Left cardiac atrium (tissue), 4 donors: ENCODE results near the gene BLNK. TPM values are rescaled to one million over a fixed set of nuclear protein-coding genes. Genes with fewer than 3 reads are reported as not detected.

Experiments
- ATAC-seq, 2 donors: fragments of 200-7000 bp; cut with Tn5 transposase; one replicate each; pipeline ENCODE4 v1.9.1; 2020; ENCODE audit warnings: mild to moderate bottlenecking in 2 of 2, moderate library complexity in 2 of 2
- DNase-seq: peaks from one replicate; pipeline ENCODE4 v3.0.0-alpha.2; 2020
- intact Hi-C, 2 donors: fragments of 100-400 bp; cut with DNase I; formaldehyde crosslinking; loops; one replicate each; pipeline versions ENCODE4 v1.14.1 to v1.15.1; 2022 to 2023
- total RNA-seq, 2 donors: library from RNA; stranded (reverse); fragmentation: NEBNext Ultra II Directional; extraction: Animal tissue kit (Norgen Biotek cat#: 25700); gene quantifications; one replicate each; pipeline ENCODE4 v1.2.1, GENCODE V29; 2021
- donor health status: DM: no; HTN: yes; CAD: no.
- donor health status: DM: no; HTN: yes; CAD: no; lungs with severe emphysema.
- donor health status: DM: yes; HTN: yes; CAD: no.
- donor health status: Dilated cardiomyopathy.

Gene BLNK
- total RNA-seq, 2 donors from 2014 or later: 1.2 to 3.4 TPM

DNA sequence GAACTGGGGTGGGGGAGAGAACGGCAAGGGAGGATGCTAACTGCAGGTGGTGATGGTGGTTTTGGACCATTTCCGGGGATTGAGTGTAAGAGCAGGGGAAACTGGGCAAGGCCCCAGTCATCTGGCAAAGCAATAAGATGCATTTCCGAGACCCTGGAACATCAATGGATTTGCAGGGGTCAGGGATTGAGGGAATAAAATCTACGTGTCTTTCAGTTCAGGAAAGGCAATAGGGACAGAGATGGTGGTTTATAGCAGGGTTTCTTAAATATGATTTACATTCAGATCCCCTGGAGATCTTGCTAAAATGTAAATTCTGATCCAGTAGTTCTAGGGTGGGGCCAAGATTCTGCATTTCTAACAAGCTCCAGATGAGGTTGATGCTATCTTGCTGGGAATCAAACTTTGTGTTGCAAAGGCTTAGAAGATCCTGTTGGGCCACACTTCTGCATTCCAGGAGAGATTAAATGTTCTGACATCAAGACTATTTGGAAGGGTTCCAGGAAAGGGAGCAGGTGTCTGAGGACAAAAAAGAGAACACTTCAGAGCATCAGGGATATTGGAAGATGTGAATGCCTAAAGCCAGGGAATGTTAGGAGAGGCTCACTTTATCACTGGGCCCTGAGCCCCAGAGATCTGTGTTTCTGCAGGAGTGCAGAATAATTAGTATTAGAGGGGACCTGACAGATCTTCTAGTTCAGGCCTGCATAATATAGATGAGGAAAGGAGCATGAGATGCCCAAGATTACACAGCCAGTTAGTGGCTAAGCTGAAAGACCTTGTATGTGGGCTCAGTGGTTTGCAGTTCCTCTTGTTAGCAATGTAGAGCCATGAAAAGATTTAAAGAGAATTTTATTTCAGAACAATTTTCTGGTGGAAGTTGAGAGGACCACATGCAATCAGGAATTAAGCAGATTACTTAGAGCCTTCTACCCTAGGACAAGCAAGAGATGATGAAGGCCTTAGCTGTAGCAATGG, 32.4 kb downstream of the BLNK start:
- DNase-seq (no peak), ATAC-seq (no peak)
- intact Hi-C loops: no loop called here

DNA sequence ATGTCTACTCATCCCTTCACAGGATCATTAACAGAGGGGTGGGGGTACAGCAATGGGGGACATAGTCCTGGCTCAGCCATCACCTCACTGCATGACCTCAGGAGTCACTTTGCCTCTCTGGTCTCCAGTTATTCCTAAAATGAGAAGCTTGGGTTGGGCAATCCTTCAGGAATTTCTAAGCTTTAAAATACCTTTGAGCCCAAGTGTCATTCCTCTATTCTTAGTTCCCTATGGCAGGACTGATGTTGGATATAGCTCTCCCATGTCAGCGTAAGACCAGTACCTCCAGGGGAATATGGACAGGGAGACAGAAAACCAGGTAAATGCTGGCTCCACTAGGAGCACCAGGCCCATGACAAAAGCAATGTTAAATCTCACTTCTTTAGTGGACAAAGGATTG, 34.5 kb downstream of the BLNK start:
- ATAC-seq (no peak), DNase-seq (no peak)
- intact Hi-C loops: no loop called here

DNA sequence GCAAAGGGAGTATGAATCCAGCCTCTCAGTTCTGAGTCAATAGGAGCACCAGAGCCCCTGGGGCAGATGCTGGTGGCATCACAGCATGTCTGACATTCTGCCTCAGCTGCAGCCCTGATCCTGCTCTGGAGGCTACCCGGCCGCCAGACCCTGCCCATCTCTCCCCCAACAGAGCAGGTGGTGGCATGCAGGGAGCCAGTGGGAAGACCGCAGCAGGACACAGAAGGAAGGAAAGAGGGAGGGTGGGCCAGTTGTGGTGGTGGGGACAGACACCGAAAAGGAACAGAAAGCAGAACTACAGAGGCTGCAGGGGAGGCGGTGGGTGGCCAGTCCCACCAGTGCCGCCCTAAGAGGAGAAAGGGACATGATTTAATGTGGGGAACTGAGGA, 35.3 kb downstream of the BLNK start:
- ATAC-seq: peak; percentile 28 to 31

DNA sequence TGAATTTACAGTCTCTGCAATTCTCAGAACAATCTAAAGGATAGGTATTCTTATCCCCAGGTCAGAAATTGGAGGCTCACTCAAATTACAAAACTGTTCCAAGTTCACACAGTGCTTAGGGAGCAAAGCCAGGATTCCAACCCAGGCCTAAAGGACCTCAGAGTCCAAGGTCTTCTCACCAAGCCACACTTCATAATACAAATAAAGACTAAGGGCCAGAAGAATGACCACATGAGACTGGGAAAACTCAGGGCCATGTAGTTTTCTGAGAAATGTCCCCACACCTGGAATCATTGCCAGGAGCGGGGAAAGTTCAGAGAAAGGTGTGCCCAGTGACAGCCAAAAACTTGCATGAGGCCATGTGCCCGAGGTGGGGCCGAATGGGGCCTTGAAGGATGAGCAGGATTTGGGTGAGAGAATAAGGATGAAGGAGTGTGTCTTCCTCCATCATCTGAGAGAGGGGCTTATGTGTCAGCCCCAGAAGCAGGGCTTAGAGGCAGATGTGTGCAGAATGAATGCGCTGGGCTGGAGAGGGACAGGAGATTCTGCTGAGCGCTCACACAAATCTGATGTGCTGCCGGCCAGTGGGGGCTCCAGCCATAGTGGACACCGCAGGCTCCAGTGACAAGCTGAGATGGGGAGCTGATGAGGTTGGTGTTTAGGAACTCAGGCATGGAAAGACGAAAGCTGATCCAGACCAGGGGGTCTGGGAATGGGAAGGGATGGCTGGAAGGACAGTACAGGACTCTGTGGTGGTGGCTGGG, 35.9 kb downstream of the BLNK start:
- intact Hi-C loops: no loop called here
- DNase-seq: no peak
- no peak for ATAC-seq

More for the DNA sequence above, 35.3 kb downstream of the BLNK start:
- intact Hi-C loops: no loop called here
- DNase-seq: no peak

DNA sequence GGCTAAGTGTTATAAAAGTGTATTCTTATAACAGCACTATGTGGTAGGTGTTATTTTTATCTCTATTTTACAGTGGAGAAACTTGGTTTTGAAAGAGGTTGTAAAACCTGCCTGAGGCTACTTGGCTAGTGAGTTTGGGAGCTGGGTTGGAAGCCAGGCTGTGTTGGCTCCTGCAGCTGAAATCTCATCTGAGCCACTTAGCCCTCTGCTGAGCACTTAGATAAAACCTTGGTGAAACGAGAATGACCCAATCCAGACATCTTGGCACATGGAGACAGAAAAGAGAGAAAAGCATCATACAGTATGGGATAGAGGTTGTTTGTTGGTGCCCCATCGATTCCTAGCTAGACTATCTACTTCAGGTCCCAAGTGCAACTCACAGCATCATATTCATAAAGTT, 37.4 kb downstream of the BLNK start:
- peak; percentile 54 to 72 for ATAC-seq
- DNase-seq: no peak
- intact Hi-C loops: no loop called here

DNA sequence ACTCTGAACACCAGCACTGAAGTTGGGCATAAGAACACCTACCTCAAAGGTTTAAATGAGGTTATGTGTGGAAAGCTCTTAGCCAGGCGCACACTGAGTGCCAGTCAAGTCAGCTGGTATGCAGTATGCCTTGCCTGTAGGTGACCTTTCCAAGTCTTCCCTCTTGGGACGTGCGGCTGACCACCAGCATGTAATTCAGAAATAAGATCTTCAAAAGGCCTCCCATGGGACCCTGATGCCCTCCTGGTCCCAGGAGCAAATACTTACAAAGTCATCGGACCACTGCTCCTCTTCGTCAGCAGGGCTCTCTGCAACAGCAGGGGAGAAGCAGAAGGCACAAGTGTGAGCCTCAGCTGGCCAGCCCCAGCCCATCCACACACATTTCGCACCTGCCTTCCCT, 40.8 kb downstream of the BLNK start:
- DNase-seq: no peak
- intact Hi-C loops: no loop called here
- ATAC-seq: no peak

DNA sequence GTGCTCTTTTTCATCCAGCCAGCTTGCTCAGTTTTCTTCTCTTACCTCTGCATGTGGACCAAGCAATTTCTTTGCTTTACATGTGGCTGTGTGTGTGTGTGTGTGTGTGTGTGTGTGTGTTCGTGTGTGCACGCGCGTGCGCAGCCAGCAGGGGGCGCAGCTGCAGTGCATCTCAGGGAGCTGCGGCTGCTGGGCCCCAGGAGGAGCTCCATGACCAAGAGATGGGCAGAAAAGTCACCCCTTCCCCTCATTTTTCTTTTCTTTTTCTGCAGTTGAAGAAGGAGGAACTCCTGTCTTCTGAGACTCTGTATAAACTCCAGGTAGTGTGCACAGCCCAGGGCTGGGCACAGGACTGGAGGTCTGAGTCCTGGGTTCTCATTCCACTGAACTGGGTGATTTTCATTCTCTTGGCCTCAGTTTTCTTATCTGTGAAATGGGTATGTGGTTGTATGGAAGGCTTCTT, 41.8 kb downstream of the BLNK start:
- intact Hi-C loops: loop anchor here in 1 of 2 donors (2.0 kb wide), 1 partner anchor 63 kb away; no protein-coding TSS in a partner anchor
- peak; percentile 62 to 64 for ATAC-seq
- DNase-seq: peak; percentile 78

DNA sequence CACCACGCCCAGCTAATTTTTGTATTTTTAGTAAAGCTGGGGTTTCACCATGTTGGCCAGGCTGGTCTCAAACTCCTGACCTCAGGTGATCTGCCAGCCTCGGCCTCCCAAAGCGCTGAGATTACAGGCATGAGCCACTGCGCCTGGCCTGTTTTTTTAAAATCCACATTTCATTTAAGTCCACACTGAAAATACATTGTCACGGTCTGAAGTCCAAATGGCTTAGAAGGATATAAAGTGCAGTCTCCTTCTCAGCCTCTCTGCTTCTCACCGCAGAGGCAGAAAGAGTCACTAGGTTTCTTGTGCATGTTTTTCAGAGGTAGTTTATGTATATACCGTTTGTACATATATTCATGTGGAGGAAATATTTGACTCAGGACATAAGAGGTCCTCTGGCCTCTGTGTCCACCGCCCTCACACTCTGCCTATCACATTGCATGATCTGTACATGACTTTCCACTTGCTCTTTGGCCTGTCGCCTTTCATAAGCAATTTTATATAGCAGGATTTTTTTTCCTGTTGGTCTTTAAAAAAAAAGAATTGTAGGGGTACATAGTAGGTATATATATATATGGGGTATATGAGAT, 42.9 kb downstream of the BLNK start:
- intact Hi-C loops: loop anchor here in 1 of 2 donors (2.0 kb wide), 1 partner anchor 64 kb away; no protein-coding TSS in a partner anchor
- no peak for DNase-seq
- ATAC-seq: no peak

DNA sequence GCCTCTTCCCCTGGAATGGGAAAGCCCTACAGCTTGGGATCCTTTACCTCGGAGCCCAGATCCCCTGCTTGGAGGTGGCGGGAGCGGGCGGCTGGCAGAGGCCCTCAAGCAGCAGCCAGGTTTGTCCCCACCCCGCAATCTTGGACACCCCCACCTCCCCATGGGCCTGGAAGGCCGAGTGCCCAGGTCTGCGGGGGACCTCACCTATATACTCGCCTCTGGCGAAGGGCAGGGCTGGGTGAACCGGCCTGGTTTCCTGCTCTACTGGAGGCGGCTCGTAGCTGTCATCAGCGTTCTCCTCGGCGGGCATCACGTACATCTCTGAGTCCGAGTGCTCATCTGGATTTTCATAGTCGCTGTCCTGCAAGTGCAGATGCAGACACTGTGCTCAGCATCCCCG, 44.2 kb downstream of the BLNK start:
- ATAC-seq: no peak
- intact Hi-C loops: no loop called here
- no peak for DNase-seq

DNA sequence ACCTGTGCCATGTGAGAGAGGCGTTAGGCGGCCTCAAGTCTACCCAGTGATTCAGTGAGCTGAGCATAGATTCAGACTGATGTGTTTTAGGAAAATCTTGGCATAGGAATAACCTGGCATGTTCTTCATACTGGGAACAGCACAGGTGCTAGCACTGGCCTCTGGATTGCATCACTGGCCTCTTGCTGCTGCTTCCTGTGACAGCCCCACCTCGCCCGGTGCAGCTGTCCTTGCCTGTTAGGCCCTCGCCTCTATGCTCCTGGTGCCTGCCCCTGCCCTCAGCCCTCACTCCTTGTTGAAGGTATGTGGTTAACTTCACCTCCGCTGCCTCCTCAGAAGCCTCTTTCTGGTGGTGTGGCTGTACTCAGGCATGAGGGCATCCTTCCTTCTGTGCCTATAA, 46.2 kb downstream of the BLNK start:
- intact Hi-C loops: no loop called here
- no peak for DNase-seq
- ATAC-seq: no peak

DNA sequence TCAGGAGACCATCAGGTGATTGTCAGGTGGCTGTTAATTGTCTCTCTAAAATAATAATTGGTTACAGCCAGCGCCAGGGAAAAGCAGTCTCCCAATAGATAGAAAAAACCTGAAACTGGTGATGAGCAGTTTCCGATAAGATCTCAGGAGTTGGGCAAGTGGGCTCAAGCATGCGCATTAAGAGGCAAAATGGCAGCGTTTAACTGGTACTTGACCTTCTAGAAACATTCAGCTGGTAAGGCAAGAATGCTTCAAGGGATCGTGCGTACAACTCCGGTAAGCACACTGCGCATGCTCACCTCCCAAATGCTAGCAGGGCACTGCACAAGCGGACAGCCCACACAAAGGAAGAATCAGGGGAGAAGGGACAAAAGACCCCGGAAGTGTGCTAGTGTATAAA, 48.5 kb downstream of the BLNK start:
- DNase-seq (no peak), ATAC-seq (no peak)
- intact Hi-C loops: no loop called here

DNA sequence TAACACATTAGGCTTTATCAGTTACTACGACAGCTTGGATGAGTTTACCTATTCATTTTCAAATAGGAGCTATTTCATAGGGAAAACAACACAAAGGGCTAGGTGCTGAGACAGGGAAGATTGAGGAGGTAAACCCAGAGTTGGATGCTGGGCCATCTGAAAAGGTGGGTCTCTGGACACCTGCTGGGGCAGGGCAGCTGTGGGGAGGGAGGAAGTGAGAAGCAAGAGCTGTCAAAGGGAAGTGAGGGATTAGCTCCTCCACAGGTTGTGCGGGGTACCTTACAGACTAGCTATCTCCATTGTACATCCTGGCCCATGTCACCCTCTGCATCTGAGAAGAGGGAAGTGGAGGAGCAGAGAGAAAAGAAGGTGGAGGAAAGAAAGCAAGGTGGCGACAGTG, 48.9 kb downstream of the BLNK start:
- intact Hi-C loops: no loop called here

DNA sequence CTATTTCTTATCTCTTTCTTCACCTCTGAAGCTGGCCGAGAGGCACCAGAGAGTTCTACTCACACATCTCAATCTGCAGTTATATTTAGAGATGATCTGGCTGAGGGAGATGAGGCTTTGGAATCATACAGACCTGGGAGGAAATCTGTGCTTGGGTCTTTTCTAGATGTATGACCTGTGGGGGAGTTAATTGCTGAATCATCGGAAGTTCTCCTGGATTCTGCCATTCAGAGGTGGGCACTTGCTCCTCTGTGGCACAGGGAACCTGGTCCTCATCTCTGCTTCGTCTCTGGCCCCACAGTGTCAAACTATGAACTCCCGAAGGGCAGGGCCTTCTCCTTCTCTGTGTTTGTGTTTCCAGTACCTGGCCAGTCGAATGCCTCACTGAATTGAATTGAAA, 52.5 kb downstream of the BLNK start:
- intact Hi-C loops: no loop called here
- ATAC-seq (no peak), DNase-seq (no peak)

More for the DNA sequence above, 48.9 kb downstream of the BLNK start:
- ATAC-seq: no peak
- no peak for DNase-seq

DNA sequence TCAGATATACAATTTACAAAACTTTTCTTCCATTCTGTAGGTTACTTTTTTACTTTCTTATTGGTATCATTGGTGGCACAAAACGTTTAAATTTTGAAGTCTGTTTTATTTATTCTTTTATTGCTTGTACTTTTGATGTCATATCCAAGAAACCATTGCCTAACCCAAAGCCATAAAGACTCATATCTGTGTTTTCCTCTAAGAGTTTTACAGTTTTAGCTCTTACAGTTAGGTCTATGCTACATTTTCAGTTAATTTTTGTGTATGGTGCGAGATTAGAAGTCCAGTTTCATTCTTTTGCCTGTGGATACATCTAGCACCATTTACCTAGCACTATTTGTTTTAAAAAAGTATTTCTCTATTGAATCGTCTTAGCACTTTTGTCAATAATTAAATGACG, 53.7 kb downstream of the BLNK start:
- DNase-seq: no peak
- intact Hi-C loops: no loop called here
- no peak for ATAC-seq

DNA sequence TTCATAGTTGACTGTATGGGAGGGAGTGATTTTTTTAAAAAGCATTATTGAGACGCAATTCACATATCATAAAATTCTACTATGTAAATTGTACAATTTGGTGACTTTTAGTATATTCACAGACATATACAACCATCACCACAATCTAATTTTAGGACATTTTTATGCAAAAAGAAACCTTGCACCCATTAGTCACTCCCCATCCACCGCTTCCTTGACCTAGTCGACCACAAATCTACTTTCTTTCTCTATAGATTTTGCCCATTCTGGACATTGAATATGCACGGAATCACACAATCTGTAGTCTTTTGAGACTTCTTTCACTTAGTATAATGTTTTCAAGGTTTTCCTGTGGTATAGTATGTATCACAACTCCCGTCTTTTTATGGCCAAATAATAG, 54.6 kb downstream of the BLNK start:
- DNase-seq (no peak), ATAC-seq (no peak)
- intact Hi-C loops: no loop called here

DNA sequence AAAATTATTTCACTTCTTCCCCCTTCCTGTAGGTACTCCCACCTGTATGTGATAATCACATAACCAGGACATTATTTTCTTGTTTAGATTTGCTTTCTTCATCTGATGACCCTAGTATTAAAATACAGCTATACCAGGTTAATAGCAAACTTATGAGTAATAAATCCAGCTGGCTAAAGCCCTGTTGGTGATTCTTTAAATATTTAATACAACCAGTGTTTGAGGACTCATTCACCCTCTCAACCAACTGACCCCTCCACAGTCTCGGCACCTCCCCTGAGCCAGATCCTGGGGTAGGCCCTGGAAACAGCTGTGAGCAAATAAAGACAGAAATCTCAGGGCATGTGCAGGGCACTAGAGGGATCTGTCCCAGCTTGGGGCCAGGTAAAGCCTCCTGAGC, 58.5 kb downstream of the BLNK start:
- DNase-seq: no peak
- intact Hi-C loops: no loop called here
- no peak for ATAC-seq

DNA sequence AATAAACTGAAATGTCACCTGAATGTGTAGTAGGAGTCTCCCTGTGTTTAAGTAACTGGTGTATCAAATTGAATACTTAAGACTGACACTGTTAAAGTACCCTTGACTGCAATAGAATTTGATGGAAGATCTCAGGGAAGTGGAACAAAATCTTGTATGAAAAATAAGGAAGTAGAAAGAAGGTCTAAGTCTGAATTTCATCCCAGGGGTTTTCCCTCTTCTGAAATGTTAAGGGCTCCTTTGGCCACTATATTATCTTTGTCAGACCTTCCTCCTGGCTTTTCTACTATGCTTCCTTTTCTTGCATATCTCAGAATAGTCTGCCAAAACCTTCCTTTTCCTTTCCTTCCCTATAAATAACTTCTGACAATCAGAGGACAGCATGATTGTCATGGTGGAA, 59.6 kb downstream of the BLNK start:
- no peak for DNase-seq
- no peak for ATAC-seq
- intact Hi-C loops: no loop called here

DNA sequence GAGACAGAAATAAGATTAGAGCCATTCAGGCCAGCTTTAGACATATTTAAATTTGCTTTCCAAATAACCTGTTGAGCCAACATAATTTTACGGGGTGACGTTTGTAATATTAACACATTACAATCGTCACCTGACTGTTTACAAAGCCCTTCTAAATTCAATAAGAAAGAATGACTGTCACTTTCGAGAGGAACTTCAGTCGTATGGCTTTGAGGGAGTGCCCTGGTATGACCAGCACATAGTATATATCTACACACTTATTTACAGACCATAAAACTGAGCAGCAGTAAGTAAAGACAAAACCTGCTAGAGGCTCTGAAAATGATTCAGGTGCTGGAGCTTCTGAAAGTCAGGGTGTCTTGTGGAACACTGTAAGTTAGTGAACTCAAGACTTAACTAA, 62.4 kb downstream of the BLNK start:
- DNase-seq (no peak), ATAC-seq (no peak)
- intact Hi-C loops: no loop called here

DNA sequence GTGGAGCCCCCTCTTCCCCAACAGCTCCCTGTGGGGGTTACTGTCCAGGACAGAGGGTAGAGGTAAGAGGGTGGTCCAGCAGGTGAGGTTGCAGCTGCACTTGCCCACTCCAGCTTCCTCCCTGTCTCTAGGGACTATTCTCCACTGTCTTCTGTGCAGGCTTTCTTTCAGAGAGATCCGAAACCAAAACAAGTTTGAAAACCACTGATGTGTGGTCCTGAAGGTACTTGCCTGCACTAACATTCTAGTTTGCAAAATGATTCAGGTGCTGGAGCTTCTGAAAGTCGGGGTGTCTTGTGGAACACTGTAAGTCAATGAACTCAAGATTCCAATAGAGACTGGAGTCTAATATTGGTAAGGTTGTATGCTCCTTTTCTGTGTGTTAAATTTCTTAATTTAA, 63.1 kb downstream of the BLNK start:
- no peak for DNase-seq
- no peak for ATAC-seq
- intact Hi-C loops: no loop called here

DNA sequence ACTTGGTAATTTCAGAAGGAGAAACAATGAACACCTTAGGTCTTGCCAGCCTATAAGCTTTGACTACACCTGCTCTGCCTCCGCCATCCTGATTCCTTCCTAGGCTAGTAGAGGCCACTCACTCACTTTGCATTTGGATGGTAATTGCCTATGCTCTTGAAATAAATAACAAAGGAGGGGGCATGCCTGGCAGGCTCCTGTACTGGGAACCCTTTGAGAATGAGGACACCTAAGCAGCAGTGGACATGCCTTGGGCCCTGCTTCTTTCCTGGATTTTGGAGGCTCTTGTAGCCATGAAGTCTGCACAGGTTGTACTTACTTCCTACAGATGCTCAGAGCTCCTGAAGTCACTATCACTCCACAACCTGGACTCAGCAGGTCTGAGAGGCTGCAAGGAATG, 65.8 kb downstream of the BLNK start:
- DNase-seq (no peak), ATAC-seq (no peak)
- intact Hi-C loops: no loop called here
